GM18868 (cell line): ENCODE measurements around the gene FAM171A2.
"Not testable (repeated sequence)": the region's sequence is repeated elsewhere in the genome, so short reads cannot be mapped to it uniquely, and the experiment has no call there.

ENCODE experiments used
- ATAC-seq: cut with Tn5 transposase; IDR thresholded peaks from one replicate; pipeline ENCODE4 v1.9.1; 2021; ENCODE audit warnings: mild to moderate bottlenecking, moderate library complexity; ENCODE audit not compliant: unreplicated experiment

FAM171A2 gene

DNA sequence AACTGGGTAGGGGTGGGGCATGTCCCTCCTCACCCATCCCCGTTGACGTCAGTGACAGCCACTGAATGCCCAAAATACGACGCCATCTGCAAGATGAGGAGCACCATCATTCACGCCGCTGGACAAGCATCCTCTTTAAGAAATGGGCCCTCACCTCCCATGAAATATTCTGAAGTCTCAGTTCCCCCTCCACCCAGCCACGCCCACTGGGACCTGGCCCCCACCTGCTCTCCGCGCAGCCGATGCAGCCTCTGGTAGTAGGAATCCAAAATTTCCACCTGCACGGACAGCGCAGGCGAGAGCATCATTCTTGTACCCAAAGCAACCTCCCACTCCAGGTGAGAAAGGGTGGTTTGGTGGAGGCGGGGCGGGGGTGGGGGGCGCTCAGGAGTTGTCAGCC is 20.2 kb upstream of the FAM171A2 start:
- ATAC-seq: no peak

- no peak for ATAC-seq
Observed at GRCh38 chr17:44383363-44383762, 19.7 kb upstream of the FAM171A2 start.

- ATAC-seq: no peak
Observed at GRCh38 chr17:44382917-44383316, 19.3 kb upstream of the FAM171A2 start.

DNA sequence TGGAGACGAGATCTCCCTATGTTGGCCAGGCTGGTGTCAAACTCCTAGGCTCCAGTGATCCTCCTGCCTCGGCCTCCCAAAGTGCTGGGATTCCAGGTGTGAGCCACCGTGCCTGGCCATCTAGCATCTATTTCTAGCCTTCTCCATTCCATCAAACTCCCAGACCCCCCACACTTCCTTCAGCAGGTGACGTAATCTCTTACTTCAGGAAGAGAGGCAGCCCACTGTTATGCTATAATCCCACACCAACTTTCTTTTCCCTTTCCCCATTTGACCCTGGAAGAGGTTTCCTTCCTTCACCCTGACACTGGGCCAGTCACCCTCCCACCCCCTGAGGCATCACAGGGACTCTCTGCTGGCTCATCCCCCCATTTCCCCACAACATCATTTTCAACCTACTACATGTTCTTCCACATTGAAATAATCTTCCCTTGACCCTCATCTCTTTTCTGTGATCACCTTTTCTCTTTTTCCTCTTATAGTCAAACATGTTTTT is 18.2 kb upstream of the FAM171A2 start:
- no peak for ATAC-seq

DNA sequence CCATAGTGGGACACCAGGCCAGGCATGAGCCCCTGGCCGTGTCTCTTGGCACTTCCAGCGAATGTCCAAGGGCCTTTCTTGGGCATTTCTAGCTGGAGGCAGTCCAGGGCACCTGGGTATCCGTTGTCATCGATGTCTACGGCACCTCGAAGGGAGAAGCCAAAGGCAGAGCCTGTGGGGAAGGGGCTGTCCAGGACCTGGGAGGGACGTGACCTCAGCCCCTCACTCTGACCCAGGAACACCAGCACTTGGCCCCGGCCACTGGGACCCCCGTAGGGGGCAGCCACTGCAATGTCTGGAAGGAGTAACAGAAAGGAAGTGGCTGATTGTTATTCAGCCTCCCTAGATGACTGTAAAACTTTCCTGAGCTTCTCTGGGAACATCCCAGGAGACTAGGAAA is 17.1 kb upstream of the FAM171A2 start:
- no peak for ATAC-seq

DNA sequence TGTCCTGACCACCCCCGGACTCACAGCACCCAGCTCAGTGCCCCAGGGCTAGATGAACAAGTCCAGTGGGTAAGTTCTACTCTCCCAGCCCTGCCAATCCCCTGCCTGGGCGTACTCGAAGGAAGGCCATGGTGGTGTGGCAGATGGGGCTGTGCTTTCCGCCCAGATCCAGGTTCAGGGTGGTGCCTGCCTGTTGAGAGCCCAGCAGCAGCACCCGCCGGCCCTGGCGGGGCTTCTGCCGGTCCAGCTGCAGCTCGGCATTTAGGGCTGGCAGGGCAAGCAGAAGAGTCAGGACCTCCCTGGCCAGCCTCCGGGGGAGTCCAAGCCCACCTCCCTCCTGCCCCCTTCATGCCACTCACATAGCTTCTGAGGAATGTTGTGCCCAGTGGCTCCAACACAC is 16.2 kb upstream of the FAM171A2 start:
- ATAC-seq: no peak

- no peak for ATAC-seq
Observed at GRCh38 chr17:44378171-44378705, 14.6 kb upstream of the FAM171A2 start.

- no peak for ATAC-seq
Observed at GRCh38 chr17:44376779-44377178, 13.1 kb upstream of the FAM171A2 start.

- no peak for ATAC-seq
Observed at GRCh38 chr17:44376124-44376523, 12.5 kb upstream of the FAM171A2 start.

- ATAC-seq: no peak
Observed at GRCh38 chr17:44375196-44376017, 11.8 kb upstream of the FAM171A2 start.

GRCh38 chr17:44374306-44375195 is 10.9 kb upstream of the FAM171A2 start:
- no peak for ATAC-seq

DNA sequence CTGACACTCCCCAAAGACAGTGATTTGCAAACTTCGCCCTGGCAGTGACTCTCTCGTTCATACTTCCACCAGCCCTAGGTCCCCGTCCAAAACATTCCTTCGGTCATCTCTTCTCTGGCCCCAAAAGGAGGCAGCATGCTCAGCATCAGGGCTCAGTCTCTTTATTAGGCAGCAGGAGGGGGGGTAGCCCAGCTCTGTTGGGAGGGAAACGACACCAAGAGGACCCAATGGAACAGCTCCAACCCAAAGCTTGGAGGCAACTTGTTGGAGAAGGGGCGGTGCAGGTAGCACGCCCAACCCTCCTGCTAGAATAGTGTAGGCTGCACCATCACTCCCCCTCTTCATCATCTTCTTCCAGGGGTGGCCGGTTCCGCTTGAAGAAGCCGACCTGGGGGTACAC is 8.4 kb upstream of the FAM171A2 start:
- no peak for ATAC-seq

DNA sequence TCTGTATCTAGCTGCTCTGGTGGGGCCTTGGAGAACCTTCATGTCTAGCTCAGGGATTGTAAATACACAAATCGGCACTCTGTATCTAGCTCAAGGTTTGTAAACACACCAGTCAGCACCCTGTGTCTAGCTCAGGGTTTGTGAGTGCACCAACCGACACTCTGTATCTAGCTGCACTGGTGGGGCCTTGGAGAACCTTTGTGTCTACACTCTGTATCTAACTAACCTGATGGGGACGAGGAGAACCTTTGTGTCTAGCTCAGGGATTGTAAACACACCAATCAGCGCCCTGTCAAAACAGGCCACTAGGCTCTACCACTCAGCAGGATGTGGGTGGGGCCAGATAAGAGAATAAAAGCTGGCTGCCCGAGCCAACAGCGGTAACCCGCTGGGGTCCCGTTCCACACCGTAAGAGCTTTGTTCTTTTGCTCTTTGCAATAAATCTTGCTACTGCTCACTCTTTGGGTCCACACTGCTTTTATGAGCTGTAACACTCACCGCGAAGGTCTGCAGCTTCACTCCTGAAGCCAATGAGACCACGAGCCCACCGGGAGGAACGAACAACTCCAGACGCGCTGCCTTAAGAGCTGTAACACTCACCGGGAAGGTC is 5.9 kb upstream of the FAM171A2 start:
- not testable (repeated sequence) for ATAC-seq

- not testable (repeated sequence) for ATAC-seq
Observed at GRCh38 chr17:44368391-44369243, 5.0 kb upstream of the FAM171A2 start.

GRCh38 chr17:44367231-44367979 is 3.8 kb upstream of the FAM171A2 start:
- ATAC-seq: no peak

DNA sequence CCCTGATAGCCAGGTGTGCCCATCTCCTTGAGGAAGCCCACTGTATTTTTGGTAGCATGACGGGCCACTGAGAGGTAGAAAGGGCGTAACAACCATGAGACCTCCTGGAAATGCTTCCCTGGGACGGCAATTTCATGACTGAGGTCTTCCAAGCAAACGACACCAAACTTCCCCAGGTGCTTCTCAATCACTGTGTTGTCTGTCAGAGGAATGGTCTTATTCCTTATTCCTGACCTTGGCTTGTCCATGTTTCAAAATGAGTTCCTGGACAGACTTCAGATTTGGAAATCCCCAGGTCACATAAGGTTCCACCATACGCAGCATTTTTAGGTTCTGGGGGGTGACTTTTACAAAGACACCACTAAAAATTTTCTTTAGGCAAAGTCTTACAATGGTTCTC is 1.4 kb upstream of the FAM171A2 start:
- ATAC-seq: not testable (repeated sequence)

DNA sequence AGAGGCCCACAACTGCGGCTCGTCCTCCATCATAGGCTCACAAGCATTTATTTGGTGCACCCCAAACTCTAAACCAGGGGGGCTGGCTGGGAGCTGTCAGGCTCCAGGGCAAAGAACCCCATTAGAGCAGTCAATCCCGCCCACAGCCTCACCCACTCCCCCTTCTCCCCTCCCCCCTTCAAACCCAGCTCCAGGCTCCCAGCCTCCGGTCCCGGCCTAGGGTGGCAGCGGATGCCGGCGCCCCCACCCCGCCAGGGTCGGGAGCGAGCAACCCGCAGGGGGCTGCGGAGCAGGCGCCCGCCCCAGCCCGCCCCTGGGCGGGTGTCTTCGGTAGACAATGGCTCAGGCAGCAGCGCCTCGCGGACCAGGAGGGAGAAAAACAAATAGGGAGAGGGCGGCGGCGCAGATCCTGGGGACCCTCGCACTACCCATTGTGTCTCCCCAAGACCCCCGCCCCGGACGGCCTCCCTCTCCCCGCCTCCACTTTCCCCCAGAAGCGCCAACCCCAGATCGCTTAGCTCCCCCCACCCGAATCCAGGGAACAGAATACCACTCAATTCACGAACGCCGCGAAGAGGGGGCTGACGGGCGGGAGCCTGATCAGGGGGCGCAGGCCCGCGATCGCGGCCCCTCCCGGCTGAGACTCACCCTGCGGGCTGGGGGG is 572 bp downstream of the FAM171A2 start:
- ATAC-seq: peak; percentile 16

GRCh38 chr17:44362459-44362948 is 1.1 kb downstream of the FAM171A2 start:
- no peak for ATAC-seq
